H1 (cell line): ENCODE results near the gene WLS. TPM values are rescaled to one million over a fixed set of nuclear protein-coding genes. Genes with fewer than 3 reads are reported as not detected.

Source experiments
- CTCF ChIA-PET: fragments of 300-600 bp; sonication (Branson Sonifier 250); formaldehyde crosslinking; loops from one replicate; lab custom pipeline; 2021; ENCODE audit not compliant: partially characterized antibody; lab: Charles Lee
- POLR2A ChIA-PET: fragments of 300-600 bp; sonication (Branson Sonifier 250); formaldehyde crosslinking; loops from one replicate; lab custom pipeline; 2021; ENCODE audit warnings: inconsistent platforms; ENCODE audit not compliant: partially characterized antibody; lab: Charles Lee
- DNase-seq, 2 experiments: peaks; one replicate each; pipeline versions ENCODE4 v3.0.0 to v3.0.0-alpha.2; 2010 to 2022; ENCODE audit warnings: low spot score in 2 of 2, low read depth in 1 of 2, mixed read lengths in 1 of 2
- FAIRE-seq: peaks from 2 replicates; lab custom pipeline; 2011; peaks lifted over from hg19 to GRCh38; lab: Jason Lieb, UNC
- H2AFZ ChIP-seq: 2 replicates; pipeline ENCODE4 v1.8.1; 2012; ENCODE audit warnings: low read length, inconsistent platforms
- H2AK5ac ChIP-seq: 2 replicates; pipeline ENCODE4 v1.6.1; 2013; ENCODE audit warnings: low read depth, low read length
- H2BK120ac ChIP-seq: replicated peaks from 2 replicates; pipeline ENCODE3; 2013; ENCODE audit warnings: low read depth, low read length, inconsistent platforms
- H2BK12ac ChIP-seq: 2 replicates; pipeline ENCODE4 v1.6.1; 2013; ENCODE audit warnings: low read depth, low read length
- H2BK15ac ChIP-seq: 2 replicates; pipeline ENCODE4 v1.6.1; 2013; ENCODE audit warnings: low read length
- H2BK20ac ChIP-seq: 2 replicates; pipeline ENCODE4 v1.6.1; 2013; ENCODE audit warnings: low read length
- H2BK5ac ChIP-seq: 2 replicates; pipeline ENCODE4 v1.6.1; 2013; ENCODE audit warnings: low read depth, low read length
- H3K14ac ChIP-seq: 2 replicates; pipeline ENCODE4 v1.6.1; 2013; ENCODE audit warnings: inconsistent platforms; ENCODE audit not compliant: insufficient read length
- H3K18ac ChIP-seq: 2 replicates; pipeline ENCODE4 v1.6.1; 2013; ENCODE audit warnings: low read length; ENCODE audit errors: extremely low read depth
- H3K23ac ChIP-seq: 2 replicates; pipeline ENCODE4 v1.6.1; 2013; ENCODE audit warnings: inconsistent platforms; ENCODE audit not compliant: insufficient read length
- H3K23me2 ChIP-seq: 2 replicates; pipeline ENCODE4 v1.6.1; 2013; ENCODE audit warnings: low read depth, low read length
- H3K27ac ChIP-seq: 2 replicates; pipeline ENCODE4 v1.6.1; 2011; ENCODE audit warnings: low read depth, low read length, inconsistent platforms
- H3K27me3 ChIP-seq, 4 experiments: replicated peaks in 1 of 4; 1 replicate in 1 of 4; 2 replicates in 3 of 4; pipeline versions ENCODE4 v1.6.1 to v1.8.1; 2011 to 2013; ENCODE audit warnings: low read length in 3 of 4, mild to moderate bottlenecking in 3 of 4, inconsistent platforms in 2 of 4, mixed read lengths in 2 of 4, moderate library complexity in 1 of 4; ENCODE audit not compliant: control insufficient read depth in 3 of 4, insufficient read depth in 3 of 4; ENCODE audit errors: extremely low read depth in 1 of 4
- H3K36me3 ChIP-seq, 4 experiments: 2 replicates each; pipeline versions ENCODE4 v1.6.1 to v1.8.1; 2011 to 2013; ENCODE audit warnings: mild to moderate bottlenecking in 4 of 4, low read length in 3 of 4, moderate library complexity in 2 of 4, control low read depth in 1 of 4, inconsistent platforms in 1 of 4; ENCODE audit not compliant: insufficient read depth in 4 of 4, control insufficient read depth in 2 of 4
- H3K4ac ChIP-seq: replicated peaks from 2 replicates; pipeline ENCODE3; 2013; ENCODE audit warnings: low read length, low read depth, mixed read lengths, inconsistent platforms; ENCODE audit not compliant: insufficient read length
- H3K4me1 ChIP-seq, 4 experiments: replicated peaks in 1 of 4; 1 replicate in 1 of 4; 2 replicates in 3 of 4; pipeline versions ENCODE4 v1.6.1 to v1.8.1; 2011 to 2013; ENCODE audit warnings: low read length in 3 of 4, inconsistent platforms in 2 of 4, mixed read lengths in 1 of 4; ENCODE audit not compliant: insufficient read depth in 4 of 4, control insufficient read depth in 3 of 4
- H3K4me2 ChIP-seq, 2 experiments: 2 replicates each; pipeline versions ENCODE4 v1.6.1 to v1.8.1; 2011 to 2013; ENCODE audit warnings: low read depth in 2 of 2, low read length in 2 of 2, control low read depth in 1 of 2, inconsistent platforms in 1 of 2, mild to moderate bottlenecking in 1 of 2; ENCODE audit not compliant: insufficient read depth in 1 of 2
- H3K4me3 ChIP-seq, 4 experiments: fragments of 200-600, 300-600 bp in 1 of 4; sonication (generic), shearing (Covaris generic), sonication (Bioruptor Twin) in 1 of 4; 2 replicates each; pipeline versions ENCODE4 v1.5.1 to v1.8.1; 2011 to 2016; ENCODE audit warnings: low read length in 4 of 4, low read depth in 3 of 4, control low read depth in 2 of 4, inconsistent platforms in 2 of 4, mild to moderate bottlenecking in 2 of 4, mixed read lengths in 1 of 4, moderate library complexity in 1 of 4; ENCODE audit not compliant: insufficient read depth in 2 of 4; ENCODE audit errors: extremely low read depth in 1 of 4
- H3K56ac ChIP-seq: replicated peaks from 2 replicates; pipeline ENCODE3; 2013; ENCODE audit warnings: low read depth, mild to moderate bottlenecking, mixed read lengths, low read length, inconsistent platforms; ENCODE audit not compliant: insufficient read length
- H3K79me1 ChIP-seq: 2 replicates; pipeline ENCODE4 v1.6.1; 2013; ENCODE audit warnings: low read depth, low read length, control low read depth
- H3K79me2 ChIP-seq, 2 experiments: 2 replicates each; pipeline versions ENCODE4 v1.6.1 to v1.8.1; 2012 to 2013; ENCODE audit warnings: low read length in 2 of 2, mild to moderate bottlenecking in 2 of 2, inconsistent platforms in 1 of 2; ENCODE audit not compliant: insufficient read depth in 2 of 2, control insufficient read depth in 1 of 2
- H3K9ac ChIP-seq, 4 experiments: replicated peaks in 1 of 4; 1 replicate in 1 of 4; 2 replicates in 3 of 4; pipeline versions ENCODE4 v1.6.1 to v1.8.1; 2011 to 2013; ENCODE audit warnings: low read depth in 3 of 4, low read length in 3 of 4, control low read depth in 2 of 4, mild to moderate bottlenecking in 2 of 4, moderate library complexity in 2 of 4, inconsistent platforms in 1 of 4; ENCODE audit errors: extremely low read depth in 1 of 4
- H3K9me3 ChIP-seq, 2 experiments: 2 replicates each; pipeline versions ENCODE4 v1.6.1 to v1.8.1; 2012 to 2013; ENCODE audit warnings: mild to moderate bottlenecking in 2 of 2, moderate library complexity in 2 of 2, control low read depth in 1 of 2, inconsistent platforms in 1 of 2, low read depth in 1 of 2, low read length in 1 of 2, mixed read lengths in 1 of 2; ENCODE audit not compliant: insufficient read depth in 2 of 2
- H4K20me1 ChIP-seq, 2 experiments: replicated peaks in 1 of 2; 2 replicates each; pipeline versions ENCODE3 to v1.8.1; 2011 to 2013; ENCODE audit warnings: inconsistent platforms in 2 of 2, low read length in 2 of 2, mild to moderate bottlenecking in 1 of 2; ENCODE audit not compliant: insufficient read depth in 2 of 2, control insufficient read depth in 1 of 2
- H4K5ac ChIP-seq: 2 replicates; pipeline ENCODE4 v1.6.1; 2013; ENCODE audit warnings: low read length, low read depth, mixed read lengths, inconsistent platforms; ENCODE audit not compliant: insufficient read length
- H4K8ac ChIP-seq: 2 replicates; pipeline ENCODE4 v1.8.0; 2013; ENCODE audit warnings: mild to moderate bottlenecking, moderate library complexity, low read length, inconsistent platforms; ENCODE audit not compliant: insufficient read depth; ENCODE audit errors: extremely low read depth
- H4K91ac ChIP-seq: replicated peaks from 2 replicates; pipeline ENCODE3; 2013; ENCODE audit warnings: low read length, mixed read lengths, inconsistent platforms; ENCODE audit not compliant: insufficient read length
- BACH1 ChIP-seq: IDR thresholded peaks from 2 replicates; pipeline ENCODE4 v1.6.1; 2012; ENCODE audit warnings: low read length, improper control_type of control experiment
- EP300 ChIP-seq, 2 experiments: IDR thresholded peaks; 1 replicate in 1 of 2; 2 replicates in 1 of 2; pipeline ENCODE4 v1.6.1; 2011 to 2012; ENCODE audit warnings: low read depth in 2 of 2, low read length in 2 of 2, mild to moderate bottlenecking in 2 of 2, borderline replicate concordance in 1 of 2, inconsistent platforms in 1 of 2, moderate library complexity in 1 of 2
- FOSL1 ChIP-seq: IDR thresholded peaks from 2 replicates; pipeline ENCODE4 v1.6.1; 2011; ENCODE audit warnings: mild to moderate bottlenecking, low read depth, low read length, moderate library complexity; ENCODE audit not compliant: insufficient read depth
- KDM5A ChIP-seq: fragments of 200-600 bp; IDR thresholded peaks from 2 replicates; pipeline ENCODE4 v1.7.1; 2012; ENCODE audit warnings: mild to moderate bottlenecking, low read length, inconsistent platforms, mixed read lengths
- SAP30 ChIP-seq: fragments of 300-600 bp; sonication (generic); IDR thresholded peaks from 2 replicates; pipeline ENCODE4 v1.7.1; 2012; ENCODE audit warnings: low read length, moderate library complexity, mild to moderate bottlenecking, inconsistent platforms; ENCODE audit not compliant: insufficient read depth, insufficient replicate concordance
- SIX5 ChIP-seq: IDR thresholded peaks from 2 replicates; pipeline ENCODE4 v1.6.1; 2011; ENCODE audit warnings: mild to moderate bottlenecking, low read depth, low read length
- SP2 ChIP-seq: IDR thresholded peaks from 2 replicates; pipeline ENCODE4 v1.6.1; 2012; ENCODE audit warnings: mild to moderate bottlenecking, low read length, inconsistent platforms
- TAF1 ChIP-seq: IDR thresholded peaks from 2 replicates; pipeline ENCODE4 v1.6.1; 2011; ENCODE audit warnings: mild to moderate bottlenecking, low read depth, low read length
- TBP ChIP-seq: IDR thresholded peaks from 2 replicates; pipeline ENCODE4 v1.6.1; 2011; ENCODE audit warnings: low read depth, low read length, improper control_type of control experiment
- ZNF274 ChIP-seq: IDR thresholded peaks from 2 replicates; pipeline ENCODE4 v1.7.0; 2012; ENCODE audit warnings: low read length, borderline replicate concordance; ENCODE audit errors: extremely low read depth
- WGBS, 2 experiments: shearing (Covaris generic) in 1 of 2; methylation state at CpG; one replicate each; pipeline versions ENCODE4 v1.1.6 to v1.1.7; 2013 to 2015; ENCODE audit warnings: low lambda C conversion rate in 2 of 2, mixed read lengths in 2 of 2, inconsistent platforms in 1 of 2, low coverage in 1 of 2, missing lambda C conversion rate in 1 of 2; ENCODE audit not compliant: insufficient replicate concordance in 2 of 2, insufficient coverage in 1 of 2, insufficient read length in 1 of 2; ENCODE audit errors: extremely low coverage in 1 of 2, missing lambda C conversion rate in 1 of 2; 5-methylcytosine and 5-hydroxymethylcytosine counted together
- polyA plus RNA-seq, 7 experiments: library from polyadenylated mRNA; depleted of rRNA in 3 of 7; stranded (reverse) in 5 of 7; unstranded in 2 of 7; fragments of >200 nt in 5 of 7; fragments of 200-250 nt in 2 of 7; gene quantifications; 1 replicate in 5 of 7; 2 replicates in 1 of 7; 4 replicates in 1 of 7; pipeline versions ENCODE4 v1.2.1 to v1.2.3, GENCODE V29; 2011 to 2013; ENCODE audit warnings: missing spikeins in 2 of 7, mixed read lengths in 2 of 7
- total RNA-seq: library from RNA; stranded (reverse); fragmentation: NEBNext Ultra II Directional; extraction: Animal tissue kit (Norgen Biotek cat#: 25700); gene quantifications from 2 replicates; pipeline ENCODE4 v1.2.1, GENCODE V29; 2021

WLS gene
- total and polyA plus RNA-seq, 2 of the 8 experiments (the other 6 are each of a cell fraction or from before 2014, with no cell fraction given) = 1.2 to 2.7 TPM

DNA sequence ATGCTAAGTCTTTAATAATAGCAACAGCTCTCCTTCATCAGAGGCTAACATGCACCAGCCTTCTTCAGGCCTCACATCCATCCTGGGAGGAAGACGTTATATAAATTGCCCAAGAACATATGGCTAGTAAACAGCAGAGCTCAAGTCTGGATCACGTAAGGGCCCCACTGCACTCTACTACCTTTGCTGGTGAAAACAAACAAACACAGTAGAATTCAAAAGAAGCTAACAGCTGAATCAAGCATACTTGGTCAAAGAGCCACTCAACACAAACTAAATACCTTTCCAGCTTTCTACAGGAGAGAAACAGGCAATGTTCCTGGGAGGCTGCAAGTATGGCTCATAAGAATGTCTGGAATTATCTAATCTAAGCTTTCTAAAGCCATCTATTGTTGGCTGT is 66.0 kb downstream of the WLS start:
- FAIRE-seq = no peak
- Histone ChIP-seq H3K23me2 (no peaks in the 10 kb centered on the region), H4K91ac (no peak overlapping the region), H3K79me1 (no peaks in the 10 kb centered on the region), H4K8ac (no peak overlapping the region), H2AFZ (no peak overlapping the region), H3K23ac (no peak overlapping the region), H3K56ac (no peak overlapping the region), H4K20me1 (no peaks in the 10 kb centered on the region), H3K18ac (no peak overlapping the region), H2BK5ac (no peak overlapping the region), H2BK15ac (no peak overlapping the region), H3K14ac (no peak overlapping the region), H4K5ac (no peak overlapping the region), H3K27me3 (no peaks in the 10 kb centered on the region), H2BK120ac (no peak overlapping the region), H2BK12ac (no peak overlapping the region), H3K4me2 (no peak overlapping the region), H3K36me3 (no peaks in the 10 kb centered on the region), H3K4ac (no peak overlapping the region), H3K4me1 (no peaks in the 10 kb centered on the region), H2BK20ac (no peak overlapping the region), H3K79me2 (no peaks in the 10 kb centered on the region), H2AK5ac (no peak overlapping the region), H3K9me3 (no peaks in the 10 kb centered on the region), H3K4me3 (no peak overlapping the region), H3K9ac (no peak overlapping the region), H3K27ac (no peak overlapping the region)
- ChIA-PET POLR2A (interaction anchor here (1.1 kb wide), 1 partner anchor 40 kb away, joined by 3 read pairs; no protein-coding TSS in a partner anchor), CTCF (interaction anchor here (0.9 to 6.1 kb wide), 5 partner anchors 8 to 180 kb away, joined by 3 to 45 read pairs (median 4); no protein-coding TSS in a partner anchor)
- no peak for DNase-seq
- 89% methylated on average over 2 of the region's 2 CpGs; no CpG with 5 or more reads in 1 of the 2 experiments for WGBS, 2 experiments
- TF ChIP-seq EP300 (IDR thresholded peaks at IDR 0.05; ENCODE audit: borderline replicate concordance in 1 of 2, low read depth in 2 of 2, low read length in 2 of 2) (no peak), TAF1 (no peak), KDM5A (no peak), FOSL1 (no peak), SP2 (no peak), SAP30 (no peak), ZNF274 (no peak), BACH1 (no peak), TBP (no peak), SIX5 (no peak)
- TF ChIP-seq, all 59 proteins: peak for 0
